ENCODE measurements around the gene NIPAL3. TPM values are rescaled to one million over a fixed set of nuclear protein-coding genes. Genes with fewer than 3 reads are reported as not detected.
"Not testable (repeated sequence)": the region's sequence is repeated elsewhere in the genome, so short reads cannot be mapped to it uniquely, and the experiment has no call there.

Gene NIPAL3
- total RNA-seq, 1 experiment from 2014 or later, result 6.5 TPM

DNA sequence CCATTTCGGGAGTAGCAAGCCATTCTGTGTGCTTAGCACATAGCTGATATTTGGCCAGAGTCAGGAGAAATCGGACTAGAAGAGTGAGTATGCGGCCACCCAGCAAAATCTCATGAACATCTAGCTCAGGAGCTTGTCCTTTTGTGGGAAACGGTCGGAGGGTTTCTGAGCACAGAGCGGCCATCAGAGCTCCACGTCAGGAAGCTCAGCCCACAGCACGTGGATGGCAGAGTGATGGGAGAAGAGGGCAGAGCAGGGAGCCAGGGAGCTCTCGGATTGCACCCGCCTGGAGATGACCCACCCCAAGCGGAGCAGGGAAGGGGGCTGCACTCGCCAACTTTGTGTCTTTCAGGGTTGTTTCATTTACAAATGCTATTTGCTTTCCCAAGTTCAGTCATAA lies 100.9 kb downstream of the NIPAL3 start:
- POLR2A ChIA-PET (ENCODE audit: low non-redundant PET), result no interaction called here

DNA sequence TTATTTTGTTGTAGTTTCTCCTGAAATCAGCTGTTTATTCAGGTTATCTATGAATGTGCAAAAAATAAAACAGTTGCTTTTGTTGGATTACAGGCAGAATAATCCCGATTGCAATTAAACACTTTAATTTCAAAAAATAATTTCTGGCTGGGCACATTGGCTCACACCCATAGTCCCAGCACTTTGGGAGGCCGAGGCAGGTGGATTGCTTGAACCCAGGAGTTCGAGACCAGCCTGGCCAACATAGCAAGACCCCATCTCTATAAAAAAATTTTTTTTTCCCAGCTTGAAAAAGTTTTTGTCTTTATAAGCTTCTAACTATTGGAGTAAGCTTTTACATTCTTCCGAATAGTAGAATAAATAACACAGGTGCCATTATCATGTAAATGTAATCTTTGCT lies 102.3 kb downstream of the NIPAL3 start:
- no peaks in the 10 kb centered on the region for H3K27me3 ChIP-seq (replicated peaks; ENCODE audit: insufficient read depth, low read depth, low read length, poor library complexity)
- no peaks in the 10 kb centered on the region for H3K36me3 ChIP-seq (ENCODE audit: insufficient read depth, low read length, poor library complexity, severe bottlenecking)
- no peak for DNase-seq (ENCODE audit: low spot score)
- no peaks in the 10 kb centered on the region for H3K4me1 ChIP-seq (ENCODE audit: insufficient read depth, low read length, poor library complexity, severe bottlenecking)
- no TSS peak for BruUV-seq (replicated peaks)
- ChIA-PET POLR2A (ENCODE audit: low non-redundant PET) (no interaction called here), CTCF (no interaction called here)
- H3K9me3 ChIP-seq (ENCODE audit: low read depth, low read length, poor library complexity, severe bottlenecking), result no peaks in the 10 kb centered on the region
- intact Hi-C loops (cut with micrococcal nuclease; ENCODE audit: unreplicated experiment), result no loop called here
- no peak for TF ChIP-seq EZH2 (IDR thresholded peaks at IDR 0.05; ENCODE audit: borderline replicate concordance, low read depth, low read length, poor library complexity, severe bottlenecking)
- TF ChIP-seq, protein P1, sequence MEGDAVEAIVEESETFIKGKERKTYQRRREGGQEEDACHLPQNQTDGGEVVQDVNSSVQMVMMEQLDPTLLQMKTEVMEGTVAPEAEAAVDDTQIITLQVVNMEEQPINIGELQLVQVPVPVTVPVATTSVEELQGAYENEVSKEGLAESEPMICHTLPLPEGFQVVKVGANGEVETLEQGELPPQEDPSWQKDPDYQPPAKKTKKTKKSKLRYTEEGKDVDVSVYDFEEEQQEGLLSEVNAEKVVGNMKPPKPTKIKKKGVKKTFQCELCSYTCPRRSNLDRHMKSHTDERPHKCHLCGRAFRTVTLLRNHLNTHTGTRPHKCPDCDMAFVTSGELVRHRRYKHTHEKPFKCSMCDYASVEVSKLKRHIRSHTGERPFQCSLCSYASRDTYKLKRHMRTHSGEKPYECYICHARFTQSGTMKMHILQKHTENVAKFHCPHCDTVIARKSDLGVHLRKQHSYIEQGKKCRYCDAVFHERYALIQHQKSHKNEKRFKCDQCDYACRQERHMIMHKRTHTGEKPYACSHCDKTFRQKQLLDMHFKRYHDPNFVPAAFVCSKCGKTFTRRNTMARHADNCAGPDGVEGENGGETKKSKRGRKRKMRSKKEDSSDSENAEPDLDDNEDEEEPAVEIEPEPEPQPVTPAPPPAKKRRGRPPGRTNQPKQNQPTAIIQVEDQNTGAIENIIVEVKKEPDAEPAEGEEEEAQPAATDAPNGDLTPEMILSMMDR (conservative IDR thresholded peaks at IDR 0.05; ENCODE audit: low read depth, low read length), result no peak
- H3K4me3 ChIP-seq (ENCODE audit: low read depth, low read length, poor library complexity, severe bottlenecking), result no peak overlapping the region
- H3K27ac ChIP-seq (ENCODE audit: low read depth, low read length, poor library complexity, severe bottlenecking), result no peak overlapping the region

More for the DNA sequence above, 100.9 kb downstream of the NIPAL3 start:
- intact Hi-C loops (cut with micrococcal nuclease; ENCODE audit: unreplicated experiment), result no loop called here
- H3K36me3 ChIP-seq (ENCODE audit: insufficient read depth, low read length, poor library complexity, severe bottlenecking), result no peaks in the 10 kb centered on the region
- no peak overlapping the region for H3K27ac ChIP-seq (ENCODE audit: low read depth, low read length, poor library complexity, severe bottlenecking)
- TF ChIP-seq EZH2 (IDR thresholded peaks at IDR 0.05; ENCODE audit: borderline replicate concordance, low read depth, low read length, poor library complexity, severe bottlenecking), result no peak
- TF ChIP-seq, protein P1 (conservative IDR thresholded peaks at IDR 0.05; ENCODE audit: low read depth, low read length), result no peak
- H3K9me3 ChIP-seq (ENCODE audit: low read depth, low read length, poor library complexity, severe bottlenecking), result no peaks in the 10 kb centered on the region
- no peak for DNase-seq (ENCODE audit: low spot score)
- H3K27me3 ChIP-seq (replicated peaks; ENCODE audit: insufficient read depth, low read depth, low read length, poor library complexity), result no peaks in the 10 kb centered on the region
- CTCF ChIA-PET, result interaction anchor here (0.6 kb wide), 1 partner anchor 143 kb away, joined by 3 read pairs; no protein-coding TSS in a partner anchor
- BruUV-seq (replicated peaks), result no TSS peak
- H3K4me1 ChIP-seq (ENCODE audit: insufficient read depth, low read length, poor library complexity, severe bottlenecking), result no peaks in the 10 kb centered on the region
- H3K4me3 ChIP-seq (ENCODE audit: low read depth, low read length, poor library complexity, severe bottlenecking), result no peak overlapping the region

- H3K9me3 ChIP-seq (ENCODE audit: low read depth, low read length, poor library complexity, severe bottlenecking); DNase-seq (ENCODE audit: low spot score); H3K27ac ChIP-seq (ENCODE audit: low read depth, low read length, poor library complexity, severe bottlenecking); BruUV-seq (replicated peaks); H3K27me3 ChIP-seq (replicated peaks; ENCODE audit: insufficient read depth, low read depth, low read length, poor library complexity); intact Hi-C loops (cut with micrococcal nuclease; ENCODE audit: unreplicated experiment); H3K4me1 ChIP-seq (ENCODE audit: insufficient read depth, low read length, poor library complexity, severe bottlenecking); H3K36me3 ChIP-seq (ENCODE audit: insufficient read depth, low read length, poor library complexity, severe bottlenecking); H3K4me3 ChIP-seq (ENCODE audit: low read depth, low read length, poor library complexity, severe bottlenecking); CTCF ChIA-PET; POLR2A ChIA-PET (ENCODE audit: low non-redundant PET): not testable (repeated sequence)
Measured at GRCh38 chr1:24520282-24520681, 104.7 kb downstream of the NIPAL3 start.

Other genes starting within 250 kb of the NIPAL3 start
- 1.4 and 2.0 TPM in 2 replicates for gene IFNLR1, start 228.5 kb upstream of the NIPAL3 start, total RNA-seq (2021)
- 0.20 TPM in 1 of 2 replicates, not detected in the other for gene GRHL3, start 96.4 kb upstream of the NIPAL3 start, total RNA-seq (2021)
- 7.2 and 8.6 TPM in 2 replicates for gene STPG1, start 2.0 kb upstream of the NIPAL3 start, total RNA-seq (2021)
- gene RCAN3, start 87.0 kb downstream of the NIPAL3 start, total RNA-seq (2021), result 7.4 and 9.1 TPM in 2 replicates
- not detected in 2 replicates for gene NCMAP, start 140.3 kb downstream of the NIPAL3 start, total RNA-seq (2021)
- gene SRRM1, start 227.5 kb downstream of the NIPAL3 start, total RNA-seq (2021), result 185 and 193 TPM in 2 replicates